ENCODE measurements around the gene DCUN1D3.

GRCh38 chr16:20871258-20871657 is 28.9 kb downstream of the DCUN1D3 start:
- TF ChIP-seq CTCF (conservative IDR thresholded peaks at IDR 0.05; ENCODE audit: low read length) (no peak), EZH2phosphoT487 (IDR thresholded peaks at IDR 0.05; ENCODE audit: borderline replicate concordance, low read depth, low read length) (no peak)
